ENCODE results near the gene CTNNBL1.
"Not testable (repeated sequence)": the region's sequence is repeated elsewhere in the genome, so short reads cannot be mapped to it uniquely, and the experiment has no call there.

The CTNNBL1 gene

DNA sequence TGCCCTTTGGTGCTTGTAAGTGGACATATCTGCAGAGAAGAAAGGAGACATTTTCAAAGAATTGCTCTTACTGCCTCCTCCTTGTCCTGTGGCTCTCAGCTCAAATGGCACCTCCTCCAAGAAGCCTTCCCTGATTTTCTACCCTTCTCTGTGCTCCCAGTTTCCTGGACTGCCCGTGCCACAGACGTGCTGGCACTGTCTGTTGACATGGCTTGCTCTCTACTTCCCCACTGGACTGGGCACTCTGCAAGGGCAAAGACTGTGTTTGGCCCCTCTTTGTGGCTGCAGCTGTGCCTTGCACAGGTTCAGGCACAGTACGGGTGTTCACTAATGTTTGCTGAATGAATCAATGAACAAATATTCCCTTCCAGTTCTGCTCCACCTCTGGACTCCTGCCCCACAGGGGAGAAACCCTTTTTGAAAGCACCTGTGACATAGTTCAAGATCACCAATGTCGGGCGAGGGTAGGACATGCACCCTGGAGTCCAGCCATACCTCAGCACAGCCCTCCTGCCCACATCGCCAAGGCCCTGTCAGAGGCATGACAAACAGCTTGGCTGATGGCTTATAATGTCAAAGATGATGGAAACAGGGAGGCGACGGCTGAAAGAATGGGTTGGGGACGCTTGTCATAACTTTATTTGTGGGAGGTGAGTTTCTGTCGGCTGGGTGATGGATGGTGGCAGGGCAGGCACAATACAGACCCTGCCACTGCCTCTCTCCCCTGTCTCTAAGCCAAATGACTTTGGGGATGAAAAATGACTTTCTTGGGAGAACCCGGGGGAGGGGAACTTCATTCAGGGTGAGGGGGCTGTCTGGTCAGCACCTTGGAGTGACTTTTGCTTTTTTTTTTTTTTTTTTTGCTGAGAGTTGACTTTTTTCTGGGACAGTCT, 15.6 kb upstream of the CTNNBL1 start:
- FAIRE-seq, result no peak
- no peak for DNase-seq (ENCODE audit: extremely low spot score, insufficient read length, low read depth)

DNA sequence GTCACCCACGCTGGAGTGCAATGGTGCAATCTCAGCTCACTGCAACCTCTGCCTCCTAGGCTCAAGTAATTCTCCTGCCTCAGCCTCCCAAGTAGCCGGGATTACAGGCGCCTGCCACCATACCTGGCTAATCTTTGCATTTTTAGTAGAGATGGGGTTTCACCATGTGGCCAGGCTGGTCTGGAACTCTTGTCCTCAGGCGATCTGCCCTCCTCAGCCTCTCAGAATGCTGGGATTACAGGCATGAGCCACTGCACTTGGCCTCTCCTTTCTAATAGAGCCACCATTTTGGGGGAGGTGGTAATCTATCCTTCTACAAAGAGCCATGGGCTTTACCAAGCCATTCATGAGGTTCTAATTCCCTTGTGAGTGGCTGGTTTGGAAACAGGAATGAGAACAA, 14.1 kb upstream of the CTNNBL1 start:
- not testable (repeated sequence) for FAIRE-seq; DNase-seq (ENCODE audit: extremely low spot score, insufficient read length, low read depth)

DNA sequence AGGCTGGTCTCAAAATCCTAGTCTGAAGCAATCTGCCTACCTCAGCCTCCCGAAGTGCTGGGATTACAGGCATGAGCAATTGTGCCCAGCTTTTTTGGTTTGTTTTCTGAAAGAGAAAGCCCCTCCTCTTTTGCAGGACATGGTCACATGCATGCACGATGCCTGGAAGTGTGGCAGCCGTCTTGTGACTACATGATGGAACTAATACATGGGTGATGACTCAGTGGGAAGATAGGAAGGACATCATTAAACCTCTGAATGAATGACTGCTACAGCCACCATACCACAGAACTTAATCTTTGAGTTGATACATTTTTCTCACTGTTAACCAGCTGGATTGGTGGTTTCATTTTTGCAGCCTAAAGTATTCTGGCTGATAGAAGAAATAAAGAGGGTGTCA, 13.4 kb upstream of the CTNNBL1 start:
- DNase-seq (ENCODE audit: extremely low spot score, insufficient read length, low read depth) (no peak), FAIRE-seq (no peak)

GRCh38 chr20:37681384-37682112, 12.3 kb upstream of the CTNNBL1 start:
- no peak for DNase-seq (ENCODE audit: extremely low spot score, insufficient read length, low read depth)
- FAIRE-seq, result no peak

- FAIRE-seq; DNase-seq (ENCODE audit: extremely low spot score, insufficient read length, low read depth): not testable (repeated sequence)
These were observed 10.7 kb upstream of the CTNNBL1 start for GRCh38 chr20:37683146-37683545.

DNA sequence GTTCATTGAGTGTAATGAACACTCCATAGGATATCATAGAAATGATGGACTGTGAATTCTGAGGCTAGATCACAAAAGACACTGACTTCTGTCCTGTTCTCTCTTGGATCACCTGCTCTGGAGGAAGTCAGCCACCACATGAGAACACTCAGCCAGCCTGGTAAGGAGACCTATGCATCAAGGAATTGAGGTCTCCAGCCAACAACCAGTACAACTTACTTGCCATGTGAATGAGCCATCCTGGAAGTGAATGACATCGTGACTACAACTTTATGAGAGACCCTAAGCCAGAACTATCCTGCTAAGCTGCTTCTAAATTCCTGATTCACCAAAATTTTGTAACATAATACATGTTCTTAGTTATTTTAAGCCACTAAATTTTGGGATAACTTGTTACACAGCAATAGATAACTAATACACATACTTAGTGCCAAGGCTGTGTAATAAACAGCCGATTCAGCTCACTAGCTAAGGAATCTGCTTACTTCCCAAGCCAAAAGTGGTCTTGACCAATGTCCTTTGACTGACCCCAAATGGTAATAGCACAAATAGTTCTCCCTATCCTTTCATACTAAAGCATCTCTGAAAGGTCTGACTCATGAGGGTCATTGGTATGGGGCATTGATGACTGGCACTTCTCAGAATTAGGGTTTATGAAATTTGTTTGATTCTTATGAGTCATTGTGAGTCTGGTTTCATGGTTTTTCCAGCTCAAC, 6.9 kb upstream of the CTNNBL1 start:
- DNase-seq (ENCODE audit: extremely low spot score, insufficient read length, low read depth), result no peak
- FAIRE-seq, result no peak

- no peak for FAIRE-seq
- DNase-seq (ENCODE audit: extremely low spot score, insufficient read length, low read depth), result no peak
These were observed 6.4 kb upstream of the CTNNBL1 start for GRCh38 chr20:37687478-37687805.

- FAIRE-seq (no peak), DNase-seq (ENCODE audit: extremely low spot score, insufficient read length, low read depth) (no peak)
These were observed 5.7 kb upstream of the CTNNBL1 start for GRCh38 chr20:37688093-37688492.

GRCh38 chr20:37690626-37691369, 3.0 kb upstream of the CTNNBL1 start:
- FAIRE-seq, result no peak
- no peak for DNase-seq (ENCODE audit: extremely low spot score, insufficient read length, low read depth)

DNA sequence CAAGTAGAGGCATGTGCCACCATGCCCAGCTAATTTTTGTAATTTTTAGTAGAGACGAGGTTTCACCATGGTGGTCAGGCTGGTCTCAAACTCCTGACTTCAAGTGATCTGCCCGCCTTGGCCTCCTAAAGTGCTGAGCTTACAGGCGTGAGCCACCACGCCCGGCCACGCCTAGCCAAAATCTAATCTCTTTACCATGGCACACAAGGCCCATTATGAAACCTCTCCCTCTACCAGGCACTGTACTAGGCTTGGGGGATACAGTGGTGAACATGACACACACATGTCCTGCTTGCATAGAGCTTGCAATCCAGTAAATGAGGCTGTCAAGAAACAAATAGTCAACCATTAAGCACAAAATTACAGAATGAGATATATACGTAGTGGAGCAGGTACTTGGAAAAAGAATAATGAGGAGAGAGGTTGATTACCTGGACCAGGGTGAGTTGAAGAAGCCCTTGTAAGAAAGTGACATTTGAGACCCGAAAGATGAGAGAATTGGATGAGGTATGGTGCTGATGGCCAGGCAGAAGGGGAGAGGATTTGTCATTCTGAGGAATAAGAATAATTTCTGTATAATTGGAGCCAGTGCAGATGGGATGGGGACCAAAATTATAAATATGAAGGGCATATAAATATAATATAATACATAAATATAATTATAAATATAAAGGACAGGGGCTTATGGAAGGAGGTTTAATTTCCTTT, 1.2 kb upstream of the CTNNBL1 start:
- no peak for FAIRE-seq

GRCh38 chr20:37693242-37693634, 592 bp upstream of the CTNNBL1 start:
- FAIRE-seq, result no peak
- DNase-seq (ENCODE audit: extremely low spot score, insufficient read length, low read depth), result no peak

More for the DNA sequence above, 1.2 kb upstream of the CTNNBL1 start:
- no peak for DNase-seq (ENCODE audit: extremely low spot score, insufficient read length, low read depth)

- FAIRE-seq (no peak), DNase-seq (ENCODE audit: extremely low spot score, insufficient read length, low read depth) (no peak)
These were observed 2.0 kb downstream of the CTNNBL1 start for GRCh38 chr20:37695684-37696342.

DNA sequence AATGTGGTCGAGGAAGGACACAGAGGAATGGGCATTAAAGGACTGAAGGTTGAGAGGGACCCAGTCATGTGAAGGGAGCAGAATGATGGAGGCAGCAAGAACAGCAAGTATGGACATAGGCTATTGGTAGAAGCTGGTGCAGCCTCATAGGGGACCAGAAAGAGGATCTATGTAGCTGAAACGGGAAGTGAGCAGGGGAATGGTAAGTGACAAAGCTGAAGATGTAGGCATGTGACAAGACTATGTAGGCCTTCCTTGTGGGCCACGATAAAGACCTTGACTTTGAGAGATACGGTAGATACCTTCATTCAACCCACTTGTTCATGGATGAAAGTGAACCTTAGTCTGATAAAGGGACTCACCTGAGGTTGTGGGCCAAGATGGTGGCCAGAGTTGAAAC, 3.5 kb downstream of the CTNNBL1 start:
- peak; percentile 84 for FAIRE-seq
- DNase-seq (ENCODE audit: extremely low spot score, insufficient read length, low read depth), result peak; percentile 14

- DNase-seq (ENCODE audit: extremely low spot score, insufficient read length, low read depth), result no peak
- no peak for FAIRE-seq
These were observed 5.4 kb downstream of the CTNNBL1 start for GRCh38 chr20:37699202-37699601.

DNA sequence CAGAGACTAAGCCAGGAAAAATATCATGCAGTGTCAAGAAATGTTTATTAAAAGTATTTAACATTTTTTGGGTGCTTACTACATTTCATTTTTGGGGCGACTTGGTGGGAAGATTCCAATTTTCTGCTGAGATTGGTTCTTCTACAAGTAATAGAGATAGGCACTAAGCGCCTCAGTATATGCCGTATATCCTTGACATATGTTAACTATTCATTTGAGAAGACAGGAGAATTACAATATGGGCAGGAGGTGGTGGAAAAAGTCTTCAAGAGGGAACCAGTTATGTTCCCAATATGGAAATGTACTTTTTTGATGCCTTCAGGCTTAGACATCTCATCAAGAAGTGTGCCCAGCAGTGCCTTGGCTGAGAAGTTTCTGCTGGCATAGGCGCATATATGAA, 6.5 kb downstream of the CTNNBL1 start:
- FAIRE-seq (no peak), DNase-seq (ENCODE audit: extremely low spot score, insufficient read length, low read depth) (no peak)

DNA sequence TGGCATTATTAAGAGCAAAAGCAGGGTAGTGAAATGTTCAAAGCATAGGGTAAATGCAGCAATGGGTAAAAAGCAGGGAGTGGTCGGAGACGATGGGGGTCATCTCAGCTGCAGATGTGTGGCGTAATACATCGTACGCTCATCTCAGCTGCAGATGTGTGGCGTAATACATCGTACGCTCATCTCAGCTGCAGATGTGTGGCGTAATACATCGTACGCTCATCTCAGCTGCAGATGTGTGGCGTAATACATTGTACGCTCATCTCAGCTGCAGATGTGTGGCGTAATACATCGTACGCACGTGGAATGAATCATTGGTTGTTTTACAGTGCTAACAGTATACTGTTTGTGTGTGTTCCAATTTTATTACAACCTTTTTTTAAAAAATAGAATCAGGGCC, 7.8 kb downstream of the CTNNBL1 start:
- not testable (repeated sequence) for DNase-seq (ENCODE audit: extremely low spot score, insufficient read length, low read depth); FAIRE-seq

DNA sequence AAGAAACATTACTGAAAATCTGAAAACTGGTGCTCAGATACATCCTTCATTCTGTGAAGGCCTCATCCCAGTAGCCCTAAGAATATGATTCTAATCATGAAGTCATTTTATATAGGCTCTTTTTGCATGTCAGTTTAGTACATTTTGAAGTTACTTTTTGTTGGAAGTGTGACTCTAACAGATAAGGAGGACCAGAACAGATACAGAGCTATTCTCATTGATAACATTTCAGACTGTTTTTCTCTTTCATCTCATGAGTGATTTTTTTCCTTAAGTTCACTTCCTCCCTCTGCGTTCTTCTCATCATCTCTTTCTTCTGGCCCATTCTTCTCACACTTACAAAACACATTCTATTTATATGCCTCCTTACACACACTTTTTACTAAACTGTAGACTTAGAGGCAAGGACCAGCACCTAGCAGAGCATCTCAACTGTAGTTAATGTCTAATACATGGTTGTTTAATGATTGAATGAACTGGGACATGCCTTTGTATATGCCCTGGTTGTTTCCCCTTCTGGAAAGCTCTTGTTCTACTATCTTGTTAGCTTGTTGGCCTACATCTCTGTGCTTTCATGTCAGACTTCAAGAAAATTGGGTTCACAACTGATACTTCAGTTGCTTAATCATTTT, 8.7 kb downstream of the CTNNBL1 start:
- FAIRE-seq, result peak; percentile 59
- no peak for DNase-seq (ENCODE audit: extremely low spot score, insufficient read length, low read depth)

GRCh38 chr20:37703035-37703845, 9.4 kb downstream of the CTNNBL1 start:
- no peak for DNase-seq (ENCODE audit: extremely low spot score, insufficient read length, low read depth)
- FAIRE-seq, result no peak

All from GM18507 (cell line).